Activated T-cell treated with anti-CD3 and anti-CD28 coated beads for 4 hours (primary cell): Measurements from ENCODE around the gene PACS2.
"Not testable (repeated sequence)": the region's sequence is repeated elsewhere in the genome, so short reads cannot be mapped to it uniquely, and the experiment has no call there.

Source experiments
- DNase-seq: peaks from one replicate; pipeline ENCODE4 v3.0.0-alpha.2; 2020

PACS2 gene

DNA sequence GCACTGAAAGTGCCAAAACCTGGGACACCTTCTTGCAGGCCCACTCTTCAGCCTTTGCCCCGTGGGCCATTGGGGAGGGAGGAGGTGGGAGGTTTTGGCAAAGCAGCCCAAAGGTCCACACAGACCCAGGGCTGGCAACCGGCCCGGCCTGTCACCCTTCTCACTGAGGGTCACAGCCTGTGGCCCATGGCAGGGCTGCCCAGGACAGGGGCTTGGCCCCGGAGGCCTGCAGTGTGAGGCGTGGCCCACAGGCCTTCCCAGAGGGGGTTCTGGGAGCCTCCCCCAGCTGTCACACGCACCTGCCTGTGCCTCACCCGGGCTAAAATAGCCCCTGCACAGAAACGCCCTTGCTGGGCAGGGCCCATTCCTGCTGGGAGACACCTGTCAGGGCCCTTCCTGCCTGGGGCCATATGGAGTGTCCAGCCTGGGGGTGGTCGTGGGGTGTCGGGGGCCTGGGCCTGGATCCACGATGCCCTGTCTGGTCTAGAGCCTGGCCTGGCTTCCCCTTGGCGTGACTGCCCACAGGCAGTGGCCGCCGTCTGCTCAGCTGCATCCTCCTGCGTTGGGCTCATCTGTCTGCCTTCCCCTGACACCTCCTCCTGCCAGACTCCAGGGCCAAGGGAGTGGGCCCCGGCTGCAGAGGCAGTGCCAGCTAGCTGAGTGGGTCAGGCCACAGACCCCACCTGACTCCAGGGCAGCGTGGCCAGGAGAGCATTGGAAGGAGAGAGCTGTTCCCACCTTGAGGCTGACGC is 19.2 kb downstream of the PACS2 start:
- no peak for DNase-seq

DNA sequence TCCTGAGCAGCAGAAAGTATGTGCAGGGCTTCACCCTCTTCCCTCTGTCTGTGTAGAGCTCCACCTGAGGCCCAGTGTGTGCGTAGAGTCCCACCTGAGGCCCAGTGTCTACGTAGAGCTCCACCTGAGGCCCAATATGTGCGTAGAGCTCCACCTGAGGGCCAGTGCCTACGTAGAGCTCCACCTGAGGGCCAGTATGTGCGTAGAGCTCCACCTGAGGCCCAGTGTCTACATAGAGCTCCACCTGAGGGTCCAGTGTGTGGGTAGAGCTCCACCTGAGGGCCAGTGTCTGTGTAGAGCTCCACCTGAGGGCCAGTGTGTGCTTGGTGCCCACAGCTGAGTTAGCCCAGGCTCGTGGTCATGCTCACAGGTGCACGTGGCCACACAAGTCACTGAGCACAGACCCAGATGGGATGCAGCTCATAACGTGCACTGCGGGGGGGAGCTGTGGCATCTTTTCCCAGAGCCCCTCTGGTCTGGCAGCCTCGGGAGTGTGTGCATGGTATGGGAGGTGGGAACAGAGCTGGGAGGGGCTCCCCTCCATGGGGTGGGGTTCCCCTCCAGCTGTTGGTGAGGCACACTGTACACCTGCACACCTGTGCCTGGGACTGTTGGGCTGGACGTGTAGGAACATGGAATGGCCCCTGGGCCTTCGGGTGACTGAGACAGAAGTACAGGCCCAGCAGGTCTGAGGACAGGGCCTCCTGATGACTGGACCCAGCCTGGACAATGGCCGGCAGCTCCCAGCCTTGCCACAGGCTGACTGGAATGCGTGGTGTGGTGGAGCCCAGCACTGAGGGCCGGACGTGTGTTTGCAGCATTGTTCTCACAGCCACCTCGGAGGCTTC is 20.1 kb downstream of the PACS2 start:
- DNase-seq: no peak

DNA sequence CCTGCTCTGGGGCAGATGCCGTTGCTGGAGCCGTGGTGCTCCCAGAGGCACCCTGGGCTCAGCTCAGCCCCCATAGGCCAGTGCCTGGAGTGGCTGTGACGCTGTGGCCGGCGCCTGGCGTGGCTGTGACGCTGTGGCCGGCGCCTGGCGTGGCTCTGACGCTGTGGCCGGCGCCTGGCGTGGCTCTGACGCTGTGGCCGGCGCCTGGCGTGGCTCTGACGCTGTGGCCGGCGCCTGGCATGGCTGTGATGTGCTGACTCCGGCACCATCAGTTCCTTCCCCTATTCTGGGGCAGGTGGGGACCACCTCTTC is 20.6 kb downstream of the PACS2 start:
- DNase-seq: not testable (repeated sequence)

DNA sequence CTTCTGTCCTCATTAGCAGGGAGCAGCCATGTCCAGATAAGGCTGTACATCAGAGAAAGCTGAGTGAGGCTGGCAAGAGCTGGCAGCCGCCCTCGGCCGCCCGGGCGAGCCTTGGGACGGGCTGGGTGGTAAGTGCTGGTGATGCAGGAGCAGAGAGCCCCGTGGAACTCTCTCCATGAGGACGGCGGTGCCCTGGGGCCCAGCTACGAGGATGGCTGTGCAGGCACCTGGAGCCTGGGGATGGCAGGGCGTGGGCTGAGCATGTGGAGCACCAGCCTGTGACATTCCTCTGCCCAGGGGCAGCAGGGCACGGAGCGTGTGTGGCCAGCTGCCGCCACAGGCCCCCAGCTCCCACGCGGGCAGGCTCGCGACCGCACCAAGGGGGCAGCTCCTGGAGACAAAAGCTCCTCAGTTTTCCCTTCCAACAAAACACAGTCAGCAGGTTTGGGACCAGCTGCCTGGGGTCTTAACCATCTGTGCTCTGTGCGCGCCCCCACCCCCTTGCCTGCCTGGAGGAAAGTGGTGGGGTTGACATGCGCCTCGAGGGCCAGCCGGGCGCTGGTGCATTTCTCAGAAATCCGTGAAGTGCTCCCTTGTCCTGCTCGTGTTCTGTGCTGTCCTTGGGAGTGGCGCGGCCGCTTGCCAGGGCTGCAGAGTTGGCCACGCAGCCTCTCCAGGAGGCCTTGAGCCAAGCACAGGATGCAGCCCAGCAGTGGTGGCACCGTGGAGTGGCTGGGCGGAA is 21.4 kb downstream of the PACS2 start:
- DNase-seq: no peak

DNA sequence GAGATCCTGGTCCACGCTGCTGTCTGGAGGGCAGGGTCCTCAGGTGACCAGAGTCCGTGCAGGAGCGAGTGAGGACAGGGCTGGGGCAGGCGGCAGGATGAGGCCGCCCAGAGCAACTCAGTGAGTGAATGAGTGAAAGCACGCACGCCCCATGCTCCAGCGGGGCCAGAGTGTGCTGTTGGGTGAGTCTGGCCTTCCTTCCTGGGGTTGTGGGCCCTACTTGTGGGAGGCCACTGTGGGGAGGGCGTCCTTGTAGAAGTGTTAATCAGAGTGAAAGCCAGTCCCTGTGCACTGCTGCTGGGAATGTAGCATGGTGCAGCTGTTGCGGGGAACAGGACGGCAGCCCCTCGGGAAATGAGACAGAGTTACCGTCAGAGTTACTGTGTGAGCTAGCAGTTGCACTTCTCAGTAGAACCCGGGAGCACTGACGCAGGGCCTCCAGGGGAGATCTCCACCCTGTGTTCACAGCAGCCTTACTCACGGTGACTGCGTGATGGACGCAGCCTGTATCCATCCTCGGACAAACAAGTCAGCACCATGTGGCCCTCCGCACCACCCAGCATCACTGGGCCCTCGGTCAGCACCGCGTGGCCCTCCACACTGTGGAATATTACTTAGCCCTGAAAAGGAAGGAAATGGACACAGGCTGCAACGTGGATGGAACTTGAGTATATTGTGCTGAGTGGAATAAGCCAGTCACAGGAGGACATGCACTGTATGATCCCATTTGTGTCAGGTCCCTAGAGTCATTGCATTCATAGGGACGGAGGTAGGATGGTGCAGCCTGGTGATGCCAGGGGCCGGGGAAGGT is 22.1 kb downstream of the PACS2 start:
- no peak for DNase-seq

DNA sequence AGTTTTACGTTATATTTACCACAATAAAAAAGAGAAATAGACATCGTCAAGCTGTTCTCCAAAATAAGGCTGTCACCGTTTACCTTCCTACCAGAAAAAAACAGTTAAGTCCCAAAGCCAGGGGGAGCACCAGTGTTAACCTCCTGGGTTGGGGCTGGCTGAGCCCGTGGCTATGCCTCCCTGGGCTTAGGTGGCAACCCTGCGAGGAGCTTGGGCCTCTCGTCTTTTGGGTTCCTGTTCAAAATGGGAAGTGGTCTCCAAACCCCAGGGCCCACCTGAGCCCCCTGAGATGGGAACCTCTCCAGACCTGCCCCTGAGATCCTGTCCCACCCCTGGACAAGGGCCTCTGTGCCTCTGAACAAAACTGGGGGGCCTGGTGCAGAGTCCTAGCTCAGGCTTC is 22.9 kb downstream of the PACS2 start:
- no peak for DNase-seq

DNA sequence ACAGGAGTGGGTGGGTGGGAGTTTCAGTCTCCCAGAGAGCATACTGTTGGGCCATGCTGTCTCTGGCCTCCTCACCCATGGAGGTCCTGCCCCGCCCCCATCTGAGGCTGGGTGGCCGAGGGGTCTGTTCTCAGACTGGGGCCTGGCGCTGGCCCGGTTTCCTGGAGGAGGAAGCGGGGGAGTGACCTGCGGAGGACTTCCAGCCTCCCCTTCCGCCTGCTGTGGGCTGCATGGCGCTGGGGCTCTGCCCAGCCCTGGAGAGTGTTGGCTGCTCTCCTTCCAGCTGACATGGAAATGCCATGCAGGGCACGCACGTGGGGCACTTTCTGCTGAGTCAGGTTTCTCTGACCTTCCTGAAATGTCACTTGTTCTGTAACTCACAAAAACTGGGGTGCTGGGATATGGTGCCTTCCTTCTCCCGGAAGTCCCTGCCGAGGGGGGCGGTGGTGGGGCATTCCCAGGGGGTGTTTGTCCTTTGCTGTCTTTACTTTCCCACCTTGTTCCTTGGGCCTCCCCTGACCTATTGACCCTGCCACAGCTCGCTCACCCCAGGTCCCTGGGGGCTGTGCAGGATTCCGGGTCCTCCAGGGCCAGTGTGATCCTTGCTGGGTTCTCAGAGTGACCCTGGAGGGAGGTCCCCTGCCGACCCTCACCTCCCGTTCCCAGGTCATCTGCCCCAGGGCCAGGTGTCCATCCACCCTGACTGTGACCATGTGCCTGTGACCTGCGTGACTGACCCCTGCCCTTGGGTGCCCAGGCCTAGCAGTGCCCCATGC is 23.6 kb downstream of the PACS2 start:
- no peak for DNase-seq

DNA sequence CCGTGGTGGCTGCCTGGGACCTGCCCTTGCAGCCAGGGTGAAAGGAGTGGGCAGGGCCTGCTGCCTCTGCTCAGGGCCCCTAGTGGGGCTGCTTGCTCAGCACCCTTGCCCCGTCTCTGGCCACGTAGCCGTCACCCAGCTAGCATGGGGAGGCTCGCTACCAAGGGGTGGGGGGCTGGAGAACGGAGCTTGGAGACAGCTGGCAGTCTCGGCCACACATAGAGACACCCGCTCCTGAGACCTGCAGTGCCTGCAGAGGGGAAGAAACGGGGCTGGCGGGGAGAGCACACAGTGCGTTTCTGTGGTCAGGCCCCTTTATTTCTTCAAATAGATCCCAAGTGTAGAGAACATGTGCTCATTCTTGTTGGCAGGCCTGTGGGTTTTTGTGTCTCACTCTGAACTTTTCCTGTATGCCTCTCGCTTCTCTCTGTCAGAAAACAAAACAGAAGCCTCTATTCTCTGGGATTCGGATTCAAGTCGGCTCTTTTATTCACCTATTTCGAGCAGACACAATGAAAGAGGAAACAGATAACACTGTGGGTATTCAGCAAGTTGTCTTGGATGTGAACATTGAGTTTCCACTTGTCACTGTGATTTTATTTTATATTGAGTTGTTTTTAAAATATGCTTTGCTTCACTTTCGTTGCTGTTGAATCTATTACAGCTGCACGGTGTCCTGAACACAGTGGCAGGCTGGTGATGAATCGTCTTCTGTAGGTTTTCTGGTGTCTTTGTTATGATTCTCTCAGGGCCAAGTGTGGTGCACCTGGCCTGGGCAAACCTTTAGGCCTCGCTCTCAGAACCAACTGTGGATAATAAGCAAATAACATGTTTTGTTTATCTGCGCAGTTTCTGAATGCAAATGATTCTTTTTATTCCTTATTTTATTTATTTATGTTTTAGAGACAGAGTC is 26.5 kb downstream of the PACS2 start:
- DNase-seq: no peak

DNA sequence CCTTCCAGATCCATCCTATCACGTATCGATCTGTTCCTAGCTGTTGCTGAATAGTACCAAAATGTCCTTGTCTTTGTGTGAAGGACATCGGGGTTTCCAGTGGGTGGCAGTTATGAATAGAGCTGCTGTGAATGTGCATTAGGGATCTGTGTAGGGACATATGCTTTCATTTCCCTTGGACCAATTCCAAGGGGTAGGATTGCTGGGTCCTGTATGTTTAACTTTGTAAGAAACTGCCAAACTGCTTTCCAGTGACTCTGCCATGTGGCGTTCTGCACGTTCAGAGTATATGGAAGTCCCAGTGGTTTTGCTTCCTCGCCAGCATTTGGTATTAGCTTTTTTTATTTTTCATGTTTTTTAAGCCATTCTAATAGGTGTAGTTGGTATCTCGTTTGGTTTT is 28.6 kb downstream of the PACS2 start:
- no peak for DNase-seq

DNA sequence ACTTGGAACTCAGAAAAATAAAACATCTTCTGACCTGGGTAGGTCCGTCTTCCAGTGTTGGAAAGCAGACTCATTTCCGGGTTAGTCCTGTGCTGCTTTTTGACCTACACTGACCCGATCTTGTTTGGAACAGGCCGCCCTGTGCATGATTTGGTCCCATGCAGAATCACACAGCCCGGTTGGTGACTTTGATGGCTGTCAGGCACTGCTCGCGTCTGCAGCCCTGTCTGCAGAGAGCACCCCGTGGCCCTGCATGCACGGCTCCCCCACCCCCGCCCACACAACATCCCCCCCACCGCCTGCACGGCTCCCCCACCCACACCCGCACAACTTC is 31.6 kb downstream of the PACS2 start:
- DNase-seq: no peak

DNA sequence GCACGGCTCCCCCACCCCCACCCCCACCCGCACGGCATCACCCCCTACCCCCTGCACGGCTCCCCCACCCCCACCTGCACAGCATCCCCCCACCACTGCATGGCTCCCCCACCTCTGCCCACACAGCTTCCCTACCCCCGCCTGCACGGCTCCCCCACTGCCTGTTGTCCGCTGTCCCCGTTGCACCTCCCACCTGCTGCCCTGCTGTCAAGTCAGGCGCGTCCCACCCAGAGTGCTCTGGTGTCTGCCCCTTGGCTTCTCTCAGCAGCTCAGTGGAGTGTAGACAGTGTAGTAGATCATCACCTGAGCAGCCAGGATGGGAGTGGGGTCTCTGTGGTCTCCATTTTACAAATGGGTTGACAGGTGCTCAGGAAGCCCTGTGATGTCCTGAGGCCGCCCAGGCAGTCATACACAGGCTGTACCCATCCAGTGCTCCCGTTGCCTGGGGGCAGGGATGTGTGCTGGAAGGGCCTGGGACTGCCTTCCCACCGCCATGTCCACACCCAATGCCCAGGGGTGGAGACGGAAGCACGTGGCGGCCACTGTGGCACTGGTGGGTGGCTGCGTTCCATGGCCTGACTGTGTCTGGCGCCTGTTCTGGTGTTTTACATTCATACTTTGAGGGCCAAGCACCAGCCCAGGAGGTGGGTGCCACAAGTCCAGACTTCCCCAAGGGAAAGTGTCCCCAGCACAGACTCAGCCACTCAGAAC is 32.5 kb downstream of the PACS2 start:
- DNase-seq: no peak

DNA sequence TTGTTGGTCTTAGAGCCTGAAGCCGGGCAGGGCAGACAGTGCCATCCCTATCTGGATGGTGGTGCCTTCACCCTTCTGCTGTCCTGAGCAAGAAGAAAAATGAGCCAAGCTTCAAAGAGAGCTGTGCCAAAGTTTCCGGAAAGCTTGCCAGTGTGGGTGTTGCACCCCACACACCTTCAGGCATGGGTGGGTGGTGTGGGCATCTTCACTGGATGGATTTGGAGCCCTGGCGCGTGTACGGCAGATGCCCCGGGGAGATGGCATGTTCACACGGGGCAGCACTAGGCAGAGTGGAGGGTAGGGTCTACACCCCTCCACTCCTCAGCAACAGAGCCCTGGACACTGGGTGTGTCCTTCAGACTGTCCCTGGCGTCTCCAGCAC is 33.0 kb downstream of the PACS2 start:
- DNase-seq: no peak

DNA sequence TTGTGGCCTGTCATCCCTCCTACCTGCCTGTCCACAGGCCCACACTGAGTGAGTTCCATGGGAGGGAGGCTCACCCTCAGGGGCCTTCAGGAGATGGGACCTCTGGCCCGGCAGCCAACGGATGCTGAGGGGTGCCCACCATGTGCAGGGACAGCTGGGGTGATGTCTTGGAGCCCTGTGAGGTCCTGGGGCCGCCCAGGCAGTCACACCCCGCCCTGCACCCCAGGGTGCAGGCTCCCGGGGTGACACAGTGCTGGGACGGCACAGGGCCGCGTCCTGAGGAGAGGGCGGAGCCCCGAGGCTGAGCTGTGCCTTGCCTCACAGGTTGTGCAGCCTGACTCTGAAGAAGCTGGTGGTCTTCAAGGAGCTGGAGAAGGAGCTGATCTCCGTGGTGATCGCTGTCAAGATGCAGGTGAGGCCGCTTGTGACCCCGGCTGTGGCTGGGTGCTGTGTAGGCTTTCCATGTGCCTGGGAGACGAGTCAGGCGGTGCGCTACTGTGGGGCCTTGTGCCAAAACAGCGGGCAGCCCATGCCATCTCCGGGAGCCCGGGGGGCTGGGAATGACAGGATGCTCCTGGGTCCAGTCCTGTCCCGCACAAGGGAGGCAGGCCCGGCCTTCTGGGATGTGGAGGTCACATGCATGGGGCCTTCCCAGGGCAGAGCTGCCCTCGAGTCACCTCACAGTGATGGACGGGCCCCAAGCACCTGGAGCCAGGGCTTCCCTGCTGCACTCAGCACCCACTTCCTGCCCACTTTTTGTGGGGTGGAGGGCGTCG is 33.8 kb downstream of the PACS2 start:
- DNase-seq: no peak

DNA sequence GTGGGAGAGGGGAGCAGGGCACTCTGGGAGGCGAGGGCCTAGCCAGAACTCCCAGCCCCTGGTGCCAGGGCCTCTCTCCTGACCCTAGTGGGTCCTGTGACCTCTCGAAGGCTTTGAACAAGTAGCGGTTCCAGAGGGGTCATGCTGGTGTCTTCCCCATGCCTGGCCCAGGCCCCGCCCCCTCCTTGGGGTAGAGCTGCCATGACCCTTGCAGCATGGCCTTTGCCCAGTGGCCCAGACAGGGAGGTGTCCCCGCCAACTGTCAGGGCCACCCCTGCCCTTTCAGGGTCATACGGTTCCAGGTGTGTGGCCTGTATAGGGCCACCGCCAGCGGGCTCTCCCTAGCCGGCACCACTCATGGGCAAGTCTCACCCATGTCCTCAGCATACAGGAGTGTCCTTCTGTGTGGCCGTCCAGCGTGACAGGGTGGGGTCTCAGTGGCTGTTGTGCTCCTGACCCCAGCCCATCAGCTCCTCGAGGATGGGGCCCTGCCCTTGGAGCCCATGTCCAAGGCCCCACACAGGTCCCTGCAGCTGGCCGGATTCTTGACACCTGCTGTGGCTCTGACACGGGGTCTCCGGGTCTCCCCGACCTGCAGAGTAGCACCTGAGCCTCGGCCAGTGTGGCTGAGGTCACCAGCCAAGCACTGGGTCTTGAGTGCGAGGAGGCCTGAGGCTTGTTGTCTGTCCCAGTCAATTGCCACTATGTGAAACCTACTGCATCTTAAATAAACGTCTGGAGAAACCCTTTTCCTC is 34.6 kb downstream of the PACS2 start:
- DNase-seq: no peak

DNA sequence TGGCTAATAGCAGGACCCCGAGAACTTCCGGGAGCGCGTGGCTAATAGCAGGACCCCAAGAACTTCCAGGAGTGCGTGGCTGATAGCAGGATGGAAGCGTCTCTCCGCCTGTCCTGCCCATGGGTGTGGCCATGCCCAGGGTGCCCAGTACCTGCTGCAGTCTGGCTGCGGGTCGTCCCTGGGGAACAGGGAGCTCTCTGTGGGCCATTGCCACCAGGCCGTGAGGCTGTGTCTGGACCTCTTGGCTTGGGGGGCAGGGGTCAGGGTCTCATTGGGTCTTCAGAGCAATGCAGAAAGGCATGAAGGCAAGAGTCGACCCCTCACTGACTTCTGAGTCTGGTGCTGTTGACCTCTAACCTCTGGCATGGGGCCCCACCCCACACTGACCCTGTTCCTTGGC is 35.4 kb downstream of the PACS2 start:
- DNase-seq: no peak

DNA sequence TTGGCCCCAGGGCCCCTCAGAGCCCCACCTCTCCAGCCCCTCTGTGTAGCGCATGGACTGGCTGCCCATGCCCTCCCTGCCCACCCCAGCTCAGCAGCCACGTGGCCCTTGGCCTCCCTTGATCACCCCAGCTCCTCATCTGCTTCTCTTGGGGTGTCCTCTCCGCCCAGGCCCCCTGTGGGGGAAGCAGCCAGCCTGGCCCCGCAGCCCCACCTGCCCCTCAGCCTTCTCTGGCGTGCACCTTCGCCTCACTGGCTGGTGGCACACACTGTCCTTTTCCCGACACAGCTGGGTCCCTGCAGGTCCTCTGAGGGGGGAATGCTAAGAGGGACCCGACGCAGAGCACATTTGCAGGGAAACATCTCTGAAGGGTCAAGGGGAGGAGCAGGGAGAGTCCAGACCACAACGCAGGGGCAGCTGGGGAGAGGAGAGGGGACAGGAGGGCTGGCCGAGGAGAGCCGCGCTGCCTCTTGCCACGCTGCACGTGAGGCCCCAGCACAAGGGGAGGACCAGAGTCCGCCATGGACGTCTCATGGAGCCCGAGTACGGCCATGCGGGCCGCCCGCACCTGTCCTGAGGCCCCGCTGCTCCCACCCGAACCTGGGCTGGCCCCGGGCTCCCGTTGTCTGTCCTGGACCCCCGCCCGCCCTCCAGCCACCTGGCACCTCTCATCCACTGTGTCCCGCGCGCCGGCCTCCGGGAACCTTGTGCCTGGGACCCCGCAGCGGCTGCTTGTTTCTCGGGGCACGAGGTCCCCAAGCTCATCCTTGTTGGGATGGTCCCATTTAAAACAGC is 36.1 kb downstream of the PACS2 start:
- DNase-seq: no peak

DNA sequence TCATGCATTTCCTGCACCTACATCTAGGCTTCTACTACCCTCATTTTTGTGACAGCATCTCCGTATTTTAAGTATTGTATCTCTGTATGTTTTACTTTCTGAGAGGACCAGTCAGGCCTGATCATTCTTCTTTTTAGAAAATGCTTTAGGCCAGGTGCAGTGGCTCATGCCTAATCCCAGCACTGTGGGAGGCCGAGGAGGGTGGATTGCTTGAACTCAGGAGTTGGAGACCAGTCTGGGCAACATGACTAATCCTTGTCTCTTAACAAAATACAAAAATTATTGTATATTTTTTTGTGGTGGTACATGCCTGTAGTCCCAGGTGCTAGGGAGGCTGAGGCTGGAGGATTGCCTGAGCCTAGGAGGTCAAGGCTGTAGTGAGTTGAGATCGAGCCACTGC is 36.9 kb downstream of the PACS2 start:
- no peak for DNase-seq
